Measurements from ENCODE around the gene NDUFV2.
A peak's percentile ranks its signal among the peaks of the same experiment; 100 is the strongest.

Gene NDUFV2

GRCh38 chr18:9123520-9123919 is 21.0 kb downstream of the NDUFV2 start:
- no peak for DNase-seq

- DNase-seq: no peak
These were observed 22.3 kb downstream of the NDUFV2 start for GRCh38 chr18:9124824-9125223.

GRCh38 chr18:9126337-9126736 is 23.8 kb downstream of the NDUFV2 start:
- no peak for DNase-seq

GRCh38 chr18:9130195-9130594 is 27.7 kb downstream of the NDUFV2 start:
- DNase-seq: no peak

- DNase-seq: no peak
These were observed 28.3 kb downstream of the NDUFV2 start for GRCh38 chr18:9130806-9131205.

GRCh38 chr18:9132628-9133027 is 30.1 kb downstream of the NDUFV2 start:
- no peak for DNase-seq

GRCh38 chr18:9133225-9133624 is 30.7 kb downstream of the NDUFV2 start:
- DNase-seq: no peak

GRCh38 chr18:9135081-9135911 is 32.8 kb downstream of the NDUFV2 start:
- no peak for DNase-seq

GRCh38 chr18:9135912-9136314 is 33.4 kb downstream of the NDUFV2 start:
- DNase-seq: no peak

GRCh38 chr18:9136315-9137155 is 34.0 kb downstream of the NDUFV2 start, which contains the start of gene ANKRD12:
Gene ANKRD12, plus strand, starts transcription at chr18:9136781. Its CDS starts 45,652 bp downstream, at chr18:9182433.
- DNase-seq: peak; percentile 98

- DNase-seq: peak; percentile 64
These were observed 34.9 kb downstream of the NDUFV2 start for GRCh38 chr18:9137168-9138066.

GRCh38 chr18:9139400-9140039 is 37.0 kb downstream of the NDUFV2 start:
- DNase-seq: no peak

GRCh38 chr18:9140381-9140780 is 37.9 kb downstream of the NDUFV2 start:
- no peak for DNase-seq

GRCh38 chr18:9140984-9141383 is 38.5 kb downstream of the NDUFV2 start:
- DNase-seq: no peak

- no peak for DNase-seq
These were observed 43.7 kb downstream of the NDUFV2 start for GRCh38 chr18:9146224-9146623.

GRCh38 chr18:9147440-9148202 is 45.1 kb downstream of the NDUFV2 start:
- peak; percentile 21 for DNase-seq

- no peak for DNase-seq
These were observed 45.7 kb downstream of the NDUFV2 start for GRCh38 chr18:9148203-9148552.

- DNase-seq: no peak
These were observed 47.6 kb downstream of the NDUFV2 start for GRCh38 chr18:9150121-9150520.

- no peak for DNase-seq
These were observed 50.8 kb downstream of the NDUFV2 start for GRCh38 chr18:9153256-9153655.

- DNase-seq: no peak
These were observed 54.2 kb downstream of the NDUFV2 start for GRCh38 chr18:9156604-9157249.

- no peak for DNase-seq
These were observed 55.3 kb downstream of the NDUFV2 start for GRCh38 chr18:9157806-9158205.

All from activated gamma-delta T cell treated with Interleukin-2 at 50 U/mL for 16 hours (primary cell).